CD4-positive, alpha-beta T cell (primary cell): ENCODE data around the gene KIAA0825. TPM values are rescaled to one million over a fixed set of nuclear protein-coding genes. Genes with fewer than 3 reads are reported as not detected.

Experiments
- ATAC-seq: fragments of 200-7000 bp; cut with Tn5 transposase; one replicate; pipeline ENCODE4 v1.10.0; 2022; ENCODE audit warnings: mild to moderate bottlenecking; ENCODE audit not compliant: poor library complexity
- CTCF ChIA-PET: fragments of 350-600 bp; sonication (Branson Sonifier 250); formaldehyde crosslinking; loops from one replicate; lab custom pipeline; 2021; ENCODE audit warnings: antibody characterized with exemption, inconsistent platforms; lab: Charles Lee
- POLR2A ChIA-PET: fragments of 350-600 bp; sonication (Branson Sonifier 250); formaldehyde crosslinking; loops from one replicate; lab custom pipeline; 2021; ENCODE audit warnings: antibody characterized with exemption, inconsistent platforms; lab: Charles Lee
- DNase-seq, 14 experiments: peaks; one replicate each; pipeline ENCODE4 v3.0.0-alpha.2; 2013 to 2020; ENCODE audit warnings: mixed read lengths in 2 of 14
- H3K27ac ChIP-seq, 2 donors: one replicate each; pipeline versions ENCODE4 v1.5.1 to v1.7.0; 2013; ENCODE audit warnings: low read length in 2 of 2, low read depth in 1 of 2, mild to moderate bottlenecking in 1 of 2
- H3K27me3 ChIP-seq, 2 experiments: 1 replicate in 1 of 2; 2 replicates in 1 of 2; pipeline versions ENCODE4 v1.6.1 to v1.7.0; 2013; ENCODE audit warnings: low read length in 2 of 2, control low read depth in 1 of 2, mild to moderate bottlenecking in 1 of 2, moderate library complexity in 1 of 2; ENCODE audit not compliant: insufficient read depth in 2 of 2, control insufficient read depth in 1 of 2
- H3K36me3 ChIP-seq: one replicate; pipeline ENCODE4 v1.6.1; 2013; ENCODE audit warnings: low read length, control low read depth; ENCODE audit not compliant: insufficient read depth
- H3K4me1 ChIP-seq: one replicate; pipeline ENCODE4 v1.6.1; 2013; ENCODE audit warnings: low read length, control low read depth; ENCODE audit not compliant: insufficient read depth
- H3K4me3 ChIP-seq: one replicate; pipeline ENCODE4 v1.5.1; 2013; ENCODE audit warnings: mild to moderate bottlenecking, low read length, moderate library complexity
- H3K9me3 ChIP-seq, 2 experiments: 1 replicate in 1 of 2; 2 replicates in 1 of 2; pipeline versions ENCODE4 v1.6.1 to v1.7.0; 2013; ENCODE audit warnings: low read length in 2 of 2, mild to moderate bottlenecking in 2 of 2, control low read depth in 1 of 2, moderate library complexity in 1 of 2; ENCODE audit not compliant: control insufficient read depth in 1 of 2, insufficient read depth in 1 of 2
- H3K27ac Mint-ChIP-seq: one replicate; pipeline ENCODE4 v1.8.0; 2020; ENCODE audit warnings: mixed read lengths
- H3K27me3 Mint-ChIP-seq: one replicate; pipeline ENCODE4 v1.8.0; 2021; ENCODE audit warnings: mixed read lengths
- H3K36me3 Mint-ChIP-seq: one replicate; pipeline ENCODE4 v1.8.0; 2021; ENCODE audit warnings: low read depth, mixed read lengths
- H3K4me1 Mint-ChIP-seq: one replicate; pipeline ENCODE4 v1.8.0; 2021; ENCODE audit warnings: low read depth, mixed read lengths
- H3K4me3 Mint-ChIP-seq: one replicate; pipeline ENCODE4 v1.8.0; 2020; ENCODE audit warnings: mild to moderate bottlenecking, mixed read lengths
- H3K9me3 Mint-ChIP-seq: one replicate; pipeline ENCODE4 v1.8.0; 2020; ENCODE audit warnings: mixed read lengths
- intact Hi-C, 2 experiments: fragments of 100-400 bp; cut with DNase I in 1 of 2; cut with micrococcal nuclease in 1 of 2; formaldehyde crosslinking; loops; one replicate each; pipeline versions ENCODE4 v1.15.1 to v1.9.0; 2023 to 2025; cut with DNase I, micrococcal nuclease
- total RNA-seq, 174 experiments: library from RNA in 2 of 174; stranded (reverse) in 2 of 174; gene quantifications; one replicate each; pipeline ENCODE4 v1.2.3 and lab custom pipeline; 2021 to 2026
- TF ChIP-seq, protein P1 (sequence below): fragments of 200-600 bp; IDR thresholded peaks from one replicate; pipeline ENCODE4 v1.8.0; 2022; ENCODE audit warnings: antibody characterized with exemption, mild to moderate bottlenecking

KIAA0825 gene
- total RNA-seq, 2 experiments from 2014 or later, result 1.5 to 1.6 TPM

DNA sequence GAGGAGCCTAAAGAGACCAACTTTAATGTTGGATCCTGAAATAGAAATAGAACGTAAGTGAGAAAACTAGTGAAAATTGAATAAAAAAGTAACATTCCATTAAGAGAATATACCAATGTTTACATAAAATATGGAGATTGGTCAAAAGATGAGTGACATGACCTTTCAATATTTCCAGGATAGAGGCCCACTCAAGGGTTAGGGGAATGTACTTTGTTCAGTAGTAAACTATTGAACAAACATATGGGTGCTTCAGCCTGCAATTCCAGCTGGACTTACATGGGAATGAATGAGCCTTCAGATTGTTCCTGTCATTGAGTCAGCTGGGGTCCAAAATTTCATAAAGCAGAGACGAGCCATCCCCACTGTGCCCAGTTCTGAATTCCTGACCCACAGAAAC lies 505.3 kb downstream of the KIAA0825 start:
- Histone ChIP-seq H3K4me1 (peaks cover 14% of the 10 kb centered on the region), H3K27ac (no peak overlapping the region), H3K4me3 (no peak overlapping the region), H3K9me3 (peaks cover 7 to 8% of the 10 kb centered on the region in 2 experiments), H3K27me3 (no peaks in the 10 kb centered on the region), H3K36me3 (no peaks in the 10 kb centered on the region)
- H3K9me3 Mint-ChIP-seq, result peaks cover 7% of the 10 kb centered on the region
- peaks cover 6% of the 10 kb centered on the region for H3K27me3 Mint-ChIP-seq
- TF ChIP-seq, protein P1, sequence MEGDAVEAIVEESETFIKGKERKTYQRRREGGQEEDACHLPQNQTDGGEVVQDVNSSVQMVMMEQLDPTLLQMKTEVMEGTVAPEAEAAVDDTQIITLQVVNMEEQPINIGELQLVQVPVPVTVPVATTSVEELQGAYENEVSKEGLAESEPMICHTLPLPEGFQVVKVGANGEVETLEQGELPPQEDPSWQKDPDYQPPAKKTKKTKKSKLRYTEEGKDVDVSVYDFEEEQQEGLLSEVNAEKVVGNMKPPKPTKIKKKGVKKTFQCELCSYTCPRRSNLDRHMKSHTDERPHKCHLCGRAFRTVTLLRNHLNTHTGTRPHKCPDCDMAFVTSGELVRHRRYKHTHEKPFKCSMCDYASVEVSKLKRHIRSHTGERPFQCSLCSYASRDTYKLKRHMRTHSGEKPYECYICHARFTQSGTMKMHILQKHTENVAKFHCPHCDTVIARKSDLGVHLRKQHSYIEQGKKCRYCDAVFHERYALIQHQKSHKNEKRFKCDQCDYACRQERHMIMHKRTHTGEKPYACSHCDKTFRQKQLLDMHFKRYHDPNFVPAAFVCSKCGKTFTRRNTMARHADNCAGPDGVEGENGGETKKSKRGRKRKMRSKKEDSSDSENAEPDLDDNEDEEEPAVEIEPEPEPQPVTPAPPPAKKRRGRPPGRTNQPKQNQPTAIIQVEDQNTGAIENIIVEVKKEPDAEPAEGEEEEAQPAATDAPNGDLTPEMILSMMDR, result no peak
- ATAC-seq (no peak), DNase-seq (no peak)
- ChIA-PET CTCF (no interaction called here), POLR2A (no interaction called here)
- H3K4me1 Mint-ChIP-seq, result peaks cover 40% of the 10 kb centered on the region
- H3K4me3 Mint-ChIP-seq, result no peak overlapping the region
- no peak overlapping the region for H3K27ac Mint-ChIP-seq
- intact Hi-C loops, result loop anchor here in 1 of 2 experiments (5.0 to 10.0 kb wide), 2 partner anchors 498 to 504 kb away; partner anchors contain the start of genes KIAA0825 and SLF1
- H3K36me3 Mint-ChIP-seq, result peaks cover 15% of the 10 kb centered on the region

- H3K4me1 Mint-ChIP-seq, result peaks cover 46% of the 10 kb centered on the region
- POLR2A ChIA-PET, result no interaction called here
- intact Hi-C loops, result loop anchor here in 1 of 2 experiments (5.0 to 10.0 kb wide), 2 partner anchors 497 to 506 kb away; partner anchors contain the start of genes KIAA0825 and SLF1
- H3K27ac Mint-ChIP-seq, result peak overlapping the region; percentile 94
- Histone ChIP-seq H3K4me1 (peaks cover 14% of the 10 kb centered on the region), H3K4me3 (peak overlapping the region; percentile 85), H3K9me3 (peaks cover 2 to 3% of the 10 kb centered on the region in 2 experiments), H3K27me3 (no peaks in the 10 kb centered on the region), H3K27ac (peak overlapping the region; percentile 56 to 80), H3K36me3 (no peaks in the 10 kb centered on the region)
- DNase-seq, result peak; percentile 84 to 95 (median 90)
- H3K4me3 Mint-ChIP-seq, result peak overlapping the region; percentile 96
- peaks cover 6% of the 10 kb centered on the region for H3K27me3 Mint-ChIP-seq
- peaks cover 7% of the 10 kb centered on the region for H3K9me3 Mint-ChIP-seq
- CTCF ChIA-PET, result no interaction called here
- ATAC-seq, result peak; percentile 95
- TF ChIP-seq, protein P1, result no peak
- peaks cover 32% of the 10 kb centered on the region for H3K36me3 Mint-ChIP-seq
These were observed 507.0 kb downstream of the KIAA0825 start for GRCh38 chr5:94111209-94112004.

- Mint-ChIP-seq H3K27me3 (no peaks in the 10 kb centered on the region), H3K4me3 (no peak overlapping the region)
- intact Hi-C loops, result no loop called here
These were observed 514.7 kb downstream of the KIAA0825 start for GRCh38 chr5:94103514-94104245.

More at GRCh38 chr5:94103514-94104245, 514.7 kb downstream of the KIAA0825 start:
- H3K4me1 ChIP-seq, result no peaks in the 10 kb centered on the region
- TF ChIP-seq, protein P1, result no peak
- H3K4me1 Mint-ChIP-seq, result peaks cover 68% of the 10 kb centered on the region
- H3K9me3 Mint-ChIP-seq, result peaks cover 15% of the 10 kb centered on the region
- no peak overlapping the region for H3K4me3 ChIP-seq
- POLR2A ChIA-PET, result interaction anchor here (0.7 kb wide), 1 partner anchor 203 kb away, joined by 3 read pairs; no protein-coding TSS in a partner anchor
- no peak for DNase-seq
- H3K27ac Mint-ChIP-seq, result no peak overlapping the region
- H3K9me3 ChIP-seq, result peaks cover 0 to 6% of the 10 kb centered on the region in 2 experiments
- CTCF ChIA-PET, result no interaction called here
- peaks cover 75% of the 10 kb centered on the region for H3K36me3 Mint-ChIP-seq
- no peak overlapping the region for H3K27ac ChIP-seq
- H3K27me3 ChIP-seq, result no peaks in the 10 kb centered on the region
- H3K36me3 ChIP-seq, result no peaks in the 10 kb centered on the region
- ATAC-seq, result no peak

Other genes starting within 250 kb of the KIAA0825 start
- gene SLF1, start 65 bp upstream of the KIAA0825 start, total RNA-seq, result 1 to 10 TPM; 7.7 to 7.9 TPM